GM13977 (cell line): ENCODE measurements around the gene UBE2N.
"Not testable (repeated sequence)": the region's sequence is repeated elsewhere in the genome, so short reads cannot be mapped to it uniquely, and the experiment has no call there.

Experiments
- DNase-seq: peaks from one replicate; pipeline ENCODE4 v3.0.0; 2012; ENCODE audit warnings: low spot score
- in situ Hi-C: fragments of 300-500 bp; cut with MboI; formaldehyde crosslinking; loops from one replicate; pipeline ENCODE4 v1.12.0; 2022; ENCODE audit warnings: low sequenced_read_pairs, low pct_unique_long_range_greater_than_20kb, mixed read lengths, inconsistent platforms; ENCODE audit not compliant: unreplicated experiment
- TF ChIP-seq, protein P1 (sequence below): IDR thresholded peaks from 2 replicates; pipeline ENCODE4 v1.5.1; 2012; ENCODE audit warnings: mild to moderate bottlenecking, control low read depth; ENCODE audit not compliant: insufficient read depth; ENCODE audit errors: extremely low read depth, missing control alignments

Gene UBE2N

DNA sequence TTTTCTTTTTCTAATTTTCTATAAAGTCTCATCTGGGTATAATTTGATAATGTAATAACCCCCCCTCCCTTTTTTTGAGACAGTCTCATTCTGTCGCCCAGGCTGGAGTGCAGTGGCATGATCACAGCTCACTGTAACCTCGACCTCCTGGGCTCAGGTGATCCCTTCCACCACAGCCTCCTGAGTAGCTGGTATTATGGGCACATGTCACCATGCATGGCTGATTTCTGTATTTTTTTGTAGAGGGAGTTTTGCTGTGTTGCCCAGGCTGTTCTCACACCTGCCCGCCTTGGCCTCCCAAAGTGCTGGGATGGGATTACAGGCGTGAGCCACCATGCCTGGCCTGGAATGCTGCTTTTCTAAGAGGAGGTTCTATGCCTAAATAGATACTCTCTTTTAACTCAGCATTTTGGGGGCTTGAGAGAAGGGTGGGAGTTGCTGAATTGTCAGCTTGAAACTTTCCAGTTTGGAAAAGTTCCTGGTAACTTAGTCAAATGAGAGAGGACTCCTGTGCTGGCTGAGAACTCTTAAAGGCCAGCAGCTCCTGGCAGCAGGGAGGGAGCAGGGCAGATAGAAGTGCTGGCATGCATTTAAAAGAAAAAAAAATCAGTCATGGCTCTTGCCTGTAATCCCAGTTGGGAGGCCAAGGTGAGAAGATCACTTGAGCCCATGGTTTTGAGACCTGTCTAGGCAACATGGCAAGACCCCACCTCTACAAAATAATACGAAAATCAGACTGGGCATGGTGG lies 51.0 kb downstream of the UBE2N start:
- in situ Hi-C loops = no loop called here
- TF ChIP-seq, protein P1, sequence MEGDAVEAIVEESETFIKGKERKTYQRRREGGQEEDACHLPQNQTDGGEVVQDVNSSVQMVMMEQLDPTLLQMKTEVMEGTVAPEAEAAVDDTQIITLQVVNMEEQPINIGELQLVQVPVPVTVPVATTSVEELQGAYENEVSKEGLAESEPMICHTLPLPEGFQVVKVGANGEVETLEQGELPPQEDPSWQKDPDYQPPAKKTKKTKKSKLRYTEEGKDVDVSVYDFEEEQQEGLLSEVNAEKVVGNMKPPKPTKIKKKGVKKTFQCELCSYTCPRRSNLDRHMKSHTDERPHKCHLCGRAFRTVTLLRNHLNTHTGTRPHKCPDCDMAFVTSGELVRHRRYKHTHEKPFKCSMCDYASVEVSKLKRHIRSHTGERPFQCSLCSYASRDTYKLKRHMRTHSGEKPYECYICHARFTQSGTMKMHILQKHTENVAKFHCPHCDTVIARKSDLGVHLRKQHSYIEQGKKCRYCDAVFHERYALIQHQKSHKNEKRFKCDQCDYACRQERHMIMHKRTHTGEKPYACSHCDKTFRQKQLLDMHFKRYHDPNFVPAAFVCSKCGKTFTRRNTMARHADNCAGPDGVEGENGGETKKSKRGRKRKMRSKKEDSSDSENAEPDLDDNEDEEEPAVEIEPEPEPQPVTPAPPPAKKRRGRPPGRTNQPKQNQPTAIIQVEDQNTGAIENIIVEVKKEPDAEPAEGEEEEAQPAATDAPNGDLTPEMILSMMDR = no peak
- DNase-seq = no peak

DNA sequence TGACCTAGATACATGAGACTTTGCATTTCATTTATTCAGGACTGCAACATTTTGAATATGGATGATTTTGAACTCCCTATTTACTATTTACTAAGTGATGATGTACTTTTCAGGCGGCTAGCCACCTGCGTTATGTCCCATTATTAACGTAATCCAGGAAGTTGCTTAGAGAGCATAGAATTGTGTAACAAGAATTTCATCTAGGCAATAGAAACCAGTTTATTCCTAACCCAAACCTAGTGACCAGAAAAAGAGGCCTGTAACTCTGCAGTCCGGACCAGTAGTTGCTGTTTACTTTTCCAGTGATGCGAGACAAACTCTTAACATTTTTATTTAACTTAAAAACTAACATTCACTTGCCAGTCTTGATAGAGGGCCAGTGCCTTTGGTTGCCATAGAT lies 51.7 kb downstream of the UBE2N start:
- DNase-seq = no peak
- TF ChIP-seq, protein P1 = no peak
- in situ Hi-C loops = no loop called here

DNA sequence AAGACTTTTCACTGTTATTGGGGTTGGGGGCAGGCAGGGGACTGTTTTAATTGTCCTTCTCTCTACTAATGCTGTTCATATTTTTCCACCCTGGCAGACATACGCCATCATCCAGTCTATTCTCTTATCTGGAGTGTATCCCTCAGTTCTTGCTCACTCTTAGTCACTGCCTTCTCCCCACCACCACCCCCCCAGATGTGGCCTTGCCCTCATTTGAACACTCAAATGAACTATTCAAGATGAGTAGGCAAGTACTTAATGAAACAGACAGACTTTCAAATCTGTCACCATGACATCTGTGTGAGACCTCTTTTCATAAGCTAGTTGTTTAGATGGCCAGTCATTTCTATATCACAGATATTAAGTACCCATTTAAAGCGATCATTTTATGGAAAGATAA lies 54.0 kb downstream of the UBE2N start:
- no peak for DNase-seq
- TF ChIP-seq, protein P1 = no peak
- in situ Hi-C loops = no loop called here

DNA sequence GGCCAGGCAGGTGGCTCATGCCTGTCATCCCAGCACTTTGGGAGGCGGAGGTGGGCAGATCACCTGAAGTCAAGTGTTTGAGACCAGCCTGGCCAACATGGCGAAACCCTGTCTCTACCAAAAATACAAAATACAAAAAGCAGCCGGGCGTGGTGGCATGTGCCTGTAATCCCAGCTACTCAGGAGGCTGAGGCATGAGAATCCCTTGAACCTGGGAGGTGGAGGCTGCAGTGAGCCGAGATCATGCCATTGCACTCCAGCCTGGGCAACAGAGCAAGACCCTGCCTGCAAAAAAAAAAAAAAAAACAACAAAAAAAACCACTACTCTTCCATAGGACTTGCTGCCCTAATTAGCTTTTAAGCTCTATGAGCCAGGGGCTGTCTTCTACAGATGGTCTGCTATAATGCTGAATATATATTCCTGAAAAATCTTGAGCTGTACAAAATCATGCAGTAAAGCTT lies 59.7 kb downstream of the UBE2N start:
- DNase-seq, in situ Hi-C loops: not testable (repeated sequence)

DNA sequence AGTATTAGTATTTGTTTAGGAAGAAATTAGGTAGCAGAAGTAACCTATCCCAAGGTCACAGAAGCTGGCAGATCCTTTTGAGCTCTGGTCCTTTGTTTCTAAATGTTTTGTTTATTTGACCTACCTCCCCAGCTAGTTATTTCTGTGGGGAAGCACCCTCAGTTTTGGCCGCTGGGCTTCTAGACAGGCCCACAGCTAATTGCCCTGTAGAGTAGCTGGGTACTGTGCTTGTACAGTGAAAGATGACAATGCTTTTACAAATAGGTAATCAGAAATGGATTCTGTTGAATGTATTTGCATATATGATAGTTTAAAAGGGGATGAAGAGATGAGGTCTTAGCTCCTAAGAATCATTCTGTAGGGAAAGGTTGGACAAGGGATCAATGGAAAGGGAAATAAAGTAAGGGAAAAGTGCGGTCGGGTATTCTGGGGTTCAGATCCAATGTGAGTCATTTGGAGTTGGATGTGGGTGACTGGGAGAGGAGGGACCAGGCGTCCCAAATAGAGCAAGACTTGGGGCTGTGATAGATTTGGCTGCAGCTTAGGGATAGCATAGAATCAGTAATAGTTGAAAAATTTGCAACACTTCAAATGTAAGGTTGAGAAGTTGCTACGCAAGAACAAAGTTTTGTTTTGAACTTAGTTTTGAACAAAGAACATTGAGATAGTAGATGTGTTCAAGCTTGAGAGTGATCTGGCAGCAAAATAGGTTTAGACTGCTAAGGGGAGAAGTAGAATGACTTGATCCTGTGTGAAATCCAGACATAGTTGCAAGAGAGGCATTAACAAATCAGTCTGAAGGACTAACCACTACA lies 60.4 kb downstream of the UBE2N start:
- no peak for DNase-seq
- TF ChIP-seq, protein P1 = no peak
- in situ Hi-C loops = no loop called here

DNA sequence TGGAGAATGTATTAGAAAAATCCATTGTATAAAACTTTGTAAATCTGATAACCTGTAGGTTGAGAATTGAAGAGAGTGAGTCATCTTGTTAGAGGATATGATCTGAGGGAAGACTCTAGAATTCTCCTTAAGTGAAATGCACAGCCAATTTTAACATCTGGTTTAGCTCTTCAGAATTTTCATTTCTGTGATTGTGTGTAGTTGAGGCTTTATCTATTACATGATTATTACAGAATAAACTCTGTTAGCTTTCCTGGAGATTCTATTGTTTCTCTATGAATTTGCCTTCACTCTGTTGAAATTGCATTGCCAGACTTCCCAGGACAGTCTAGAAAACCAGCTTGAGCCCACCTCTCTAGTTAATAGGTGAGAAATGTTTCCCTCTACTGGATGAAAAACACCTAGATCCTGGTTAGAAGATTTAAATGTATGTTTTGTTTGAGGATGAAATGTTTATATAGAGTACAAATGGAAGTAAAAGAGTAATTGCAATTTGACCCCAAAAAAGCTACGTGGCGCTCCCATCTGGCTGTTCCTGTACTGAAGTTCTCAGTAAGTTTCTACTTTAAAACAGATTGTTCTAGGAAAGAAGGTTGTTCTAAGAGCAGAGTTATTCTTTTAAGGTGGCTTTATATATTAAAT lies 61.1 kb downstream of the UBE2N start:
- in situ Hi-C loops = no loop called here
- DNase-seq = no peak
- TF ChIP-seq, protein P1 = peak; percentile 36
